ENCODE results near the gene KCNMA1.

KCNMA1 gene

GRCh38 chr10:77492368-77492994, 145.1 kb downstream of the KCNMA1 start:
- no peak for TF ChIP-seq REST (IDR thresholded peaks at IDR 0.05; ENCODE audit: low read depth)
- TF ChIP-seq YY1 (IDR thresholded peaks at IDR 0.05; ENCODE audit: low read depth) = no peak
- TF ChIP-seq ZBTB7A (IDR thresholded peaks at IDR 0.05; ENCODE audit: low read depth) = no peak
- TF ChIP-seq CEBPB (IDR thresholded peaks at IDR 0.05) = no peak
- TF ChIP-seq TAF1 (IDR thresholded peaks at IDR 0.05; ENCODE audit: low read depth) = no peak
- no peak for TF ChIP-seq USF1 (IDR thresholded peaks at IDR 0.05)
- TF ChIP-seq TCF12 (IDR thresholded peaks at IDR 0.05; ENCODE audit: low read depth) = no peak
- no peak for TF ChIP-seq FOXM1 (IDR thresholded peaks at IDR 0.05; ENCODE audit: borderline replicate concordance, low read depth)
- TF ChIP-seq EP300 (IDR thresholded peaks at IDR 0.05; ENCODE audit: borderline replicate concordance) = no peak
- no peak for TF ChIP-seq NFIC (IDR thresholded peaks at IDR 0.05)

GRCh38 chr10:77490534-77491314, 146.9 kb downstream of the KCNMA1 start:
- TF ChIP-seq EP300 (IDR thresholded peaks at IDR 0.05; ENCODE audit: borderline replicate concordance) = no peak
- no peak for TF ChIP-seq MAX (IDR thresholded peaks at IDR 0.05)
- TF ChIP-seq RAD21 (IDR thresholded peaks at IDR 0.05; ENCODE audit: low read depth) = no peak
- no peak for TF ChIP-seq EGR1 (IDR thresholded peaks at IDR 0.05)
- TF ChIP-seq TEAD4 (IDR thresholded peaks at IDR 0.05) = no peak
- no peak for TF ChIP-seq USF1 (IDR thresholded peaks at IDR 0.05)
- TF ChIP-seq CEBPB (IDR thresholded peaks at IDR 0.05) = no peak
- no peak for TF ChIP-seq FOXM1 (IDR thresholded peaks at IDR 0.05; ENCODE audit: borderline replicate concordance, low read depth)
- no peak for TF ChIP-seq YY1 (IDR thresholded peaks at IDR 0.05; ENCODE audit: low read depth)
- TF ChIP-seq ZBTB7A (IDR thresholded peaks at IDR 0.05; ENCODE audit: low read depth) = no peak
- no peak for TF ChIP-seq TAF1 (IDR thresholded peaks at IDR 0.05; ENCODE audit: low read depth)
- TF ChIP-seq REST (IDR thresholded peaks at IDR 0.05; ENCODE audit: low read depth) = no peak
- TF ChIP-seq NFIC (IDR thresholded peaks at IDR 0.05) = no peak
- TF ChIP-seq CREB1 (IDR thresholded peaks at IDR 0.05; ENCODE audit: low read depth) = no peak
- no peak for TF ChIP-seq TCF12 (IDR thresholded peaks at IDR 0.05; ENCODE audit: low read depth)

GRCh38 chr10:77486517-77486916, 151.1 kb downstream of the KCNMA1 start:
- TF ChIP-seq YY1 (IDR thresholded peaks at IDR 0.05; ENCODE audit: low read depth) = no peak

- TF ChIP-seq TAF1 (IDR thresholded peaks at IDR 0.05; ENCODE audit: low read depth) = no peak
Measured at GRCh38 chr10:77485847-77486246, 151.8 kb downstream of the KCNMA1 start.

GRCh38 chr10:77482072-77482471, 155.5 kb downstream of the KCNMA1 start:
- no peak for TF ChIP-seq EP300 (IDR thresholded peaks at IDR 0.05; ENCODE audit: borderline replicate concordance)
- no peak for TF ChIP-seq REST (IDR thresholded peaks at IDR 0.05; ENCODE audit: low read depth)
- TF ChIP-seq RAD21 (IDR thresholded peaks at IDR 0.05; ENCODE audit: low read depth) = no peak
- no peak for TF ChIP-seq TAF1 (IDR thresholded peaks at IDR 0.05; ENCODE audit: low read depth)
- TF ChIP-seq TCF12 (IDR thresholded peaks at IDR 0.05; ENCODE audit: low read depth) = no peak

Data from Ishikawa (cell line).